Smooth muscle cell (in vitro differentiated cells): Measurements from ENCODE around the gene MRPS35. TPM values are rescaled to one million over a fixed set of nuclear protein-coding genes. Genes with fewer than 3 reads are reported as not detected.

Experiments
- DNase-seq: peaks from one replicate; lab custom pipeline; 2025; ENCODE audit not compliant: unreplicated experiment; lab: John Stamatoyannopoulos, UW
- H2AFZ ChIP-seq: fragments of 200-600 bp; sonication (generic); 2 replicates; pipeline ENCODE4 v1.6.0; 2016; ENCODE audit warnings: antibody characterized with exemption, low read depth, mild to moderate bottlenecking
- H3F3A ChIP-seq: fragments of 200-600 bp; sonication (generic); 2 replicates; pipeline ENCODE4 v1.6.0; 2017; ENCODE audit warnings: antibody characterized with exemption, low read depth
- H3K27ac ChIP-seq: fragments of 200-600 bp; sonication (generic); 2 replicates; pipeline ENCODE4 v1.5.1; 2016; ENCODE audit warnings: low read depth, mild to moderate bottlenecking
- H3K27me3 ChIP-seq: fragments of 200-600 bp; sonication (generic); 2 replicates; pipeline ENCODE4 v1.6.1; 2016; ENCODE audit warnings: low read depth, mild to moderate bottlenecking
- H3K36me3 ChIP-seq: fragments of 200-600 bp; sonication (generic); 2 replicates; pipeline ENCODE4 v1.5.1; 2016; ENCODE audit warnings: low read depth
- H3K4me1 ChIP-seq: fragments of 200-600 bp; sonication (generic); 2 replicates; pipeline ENCODE4 v1.5.1; 2016; ENCODE audit warnings: low read depth
- H3K4me2 ChIP-seq: fragments of 200-600 bp; sonication (generic); 2 replicates; pipeline ENCODE4 v1.6.0; 2016; ENCODE audit warnings: mild to moderate bottlenecking
- H3K4me3 ChIP-seq: fragments of 200-600 bp; sonication (generic); 2 replicates; pipeline ENCODE4 v1.5.1; 2016; ENCODE audit warnings: mild to moderate bottlenecking
- H3K79me2 ChIP-seq: fragments of 200-600 bp; sonication (generic); 2 replicates; pipeline ENCODE4 v1.6.0; 2016; ENCODE audit warnings: low read depth, mild to moderate bottlenecking
- H3K9ac ChIP-seq: fragments of 200-600 bp; sonication (generic); 2 replicates; pipeline ENCODE4 v1.6.0; 2016; ENCODE audit warnings: low read depth
- H3K9me3 ChIP-seq: fragments of 200-600 bp; sonication (generic); replicated peaks from 2 replicates; pipeline ENCODE4 v1.5.1; 2016; ENCODE audit warnings: low read depth
- H4K20me1 ChIP-seq: fragments of 200-600 bp; sonication (generic); 2 replicates; pipeline ENCODE4 v1.6.0; 2016; ENCODE audit warnings: low read depth
- CTCF ChIP-seq: fragments of 200-600 bp; sonication (generic); IDR thresholded peaks from 2 replicates; pipeline ENCODE4 v1.5.1; 2017; ENCODE audit warnings: borderline replicate concordance, mild to moderate bottlenecking, antibody characterized with exemption; ENCODE audit not compliant: insufficient read depth, poor library complexity, severe bottlenecking
- whole genome bisulfite sequencing: methylation state at CpG from one replicate; pipeline ENCODE4 v1.1.7; 2016; ENCODE audit warnings: low lambda C conversion rate; 5-methylcytosine and 5-hydroxymethylcytosine counted together
- polyA plus RNA-seq: library from polyadenylated mRNA; unstranded; fragments of >200 nt; fragmentation: Nextera tagmentation; extraction: Ambion mirVana; gene quantifications from 2 replicates; pipeline ENCODE4 v1.2.1, GENCODE V29; 2016
- total RNA-seq: library from RNA; depleted of rRNA; stranded (reverse); fragments of >200 nt; gene quantifications from 2 replicates; pipeline ENCODE4 v1.2.3, GENCODE V29; 2014

Gene MRPS35
- total and polyA plus RNA-seq, 2 experiments from 2014 or later: 51.6 to 77.1 TPM

- Histone ChIP-seq H3K36me3 (peaks cover 13% of the 10 kb centered on the region), H3K9me3 (no peaks in the 10 kb centered on the region), H3K4me3 (no peak overlapping the region), H3F3A (peaks cover 10% of the 10 kb centered on the region), H3K27ac (no peak overlapping the region), H3K79me2 (peaks cover 88% of the 10 kb centered on the region), H4K20me1 (peaks cover 55% of the 10 kb centered on the region), H3K27me3 (no peaks in the 10 kb centered on the region), H3K4me1 (peaks cover 8% of the 10 kb centered on the region), H3K4me2 (no peak overlapping the region), H2AFZ (no peak overlapping the region), H3K9ac (no peak overlapping the region)
- no peak for DNase-seq
- no peak for TF ChIP-seq CTCF
- 98% methylated on average over 2 of the region's 2 CpGs for WGBS
These were observed 79.5 kb downstream of the MRPS35 start for GRCh38 chr12:27790179-27790578.

- H3K4me2 ChIP-seq: no peak overlapping the region
- no peaks in the 10 kb centered on the region for H3K27me3 ChIP-seq
- H3K36me3 ChIP-seq: peaks cover 31% of the 10 kb centered on the region
- no peaks in the 10 kb centered on the region for H3K4me1 ChIP-seq
- WGBS: 91% methylated on average over 6 of the region's 6 CpGs
- H2AFZ ChIP-seq: no peak overlapping the region
- H3F3A ChIP-seq: peaks cover 6% of the 10 kb centered on the region
- peaks cover 40% of the 10 kb centered on the region for H3K79me2 ChIP-seq
- no peak overlapping the region for H3K9ac ChIP-seq
- TF ChIP-seq CTCF: no peak
- no peaks in the 10 kb centered on the region for H3K9me3 ChIP-seq
- peaks cover 21% of the 10 kb centered on the region for H4K20me1 ChIP-seq
- DNase-seq: no peak
- H3K4me3 ChIP-seq: no peak overlapping the region
- H3K27ac ChIP-seq: peak overlapping the region; percentile 45
These were observed 84.4 kb downstream of the MRPS35 start for GRCh38 chr12:27794818-27795584.

GRCh38 chr12:27796128-27796527 lies 85.5 kb downstream of the MRPS35 start:
- H3K9ac ChIP-seq: no peak overlapping the region
- peaks cover 29% of the 10 kb centered on the region for H3K79me2 ChIP-seq
- H2AFZ ChIP-seq: no peak overlapping the region
- H4K20me1 ChIP-seq: peaks cover 11% of the 10 kb centered on the region
- TF ChIP-seq CTCF: no peak
- H3K27ac ChIP-seq: peak overlapping the region; percentile 45
- no peaks in the 10 kb centered on the region for H3K4me1 ChIP-seq
- no peak for DNase-seq
- peaks cover 31% of the 10 kb centered on the region for H3K36me3 ChIP-seq
- no peak overlapping the region for H3K4me2 ChIP-seq
- H3F3A ChIP-seq: peaks cover 6% of the 10 kb centered on the region
- H3K27me3 ChIP-seq: no peaks in the 10 kb centered on the region
- H3K9me3 ChIP-seq: no peaks in the 10 kb centered on the region
- no peak overlapping the region for H3K4me3 ChIP-seq
- 74% methylated on average over 7 of the region's 7 CpGs for WGBS
